Measurements from ENCODE around the gene ATG7. TPM values are rescaled to one million over a fixed set of nuclear protein-coding genes. Genes with fewer than 3 reads are reported as not detected.

ATG7 gene
- total RNA-seq, 8 experiments from 2014 or later, result 16.9 to 39.4 (median 24.8) TPM

GRCh38 chr3:11269007-11269406 is 3.2 kb upstream of the ATG7 start:
- Histone ChIP-seq H3K4me1 (replicated peaks in 1 of 2) (peaks cover 6 to 10% of the 10 kb centered on the region in 2 donors), H3K4me3 (no peak overlapping the region), H3K27ac (no peak overlapping the region)
- WGBS, 10 experiments, result 51 to 88% (median 74%) methylated on average over 1 to 7 of the region's 9 CpGs; no CpG with 5 or more reads in 2 of the 10 experiments
- no peak for ATAC-seq (replicated peaks in 6 of 8)
- in situ Hi-C loops (cut with MboI; ENCODE audit: low pct_unique_long_range_greater_than_20kb in 2 of 9, low sequenced_read_pairs in 9 of 9, unreplicated experiment in 9 of 9), result no loop called here

GRCh38 chr3:11272906-11273574 is 843 bp downstream of the ATG7 start:
- H3K4me3 ChIP-seq, result peak overlapping the region; percentile 64 to 90 (median 72)
- H3K27ac ChIP-seq, result no peak overlapping the region
- peaks cover 6 to 10% of the 10 kb centered on the region in 2 donors for H3K4me1 ChIP-seq (replicated peaks in 1 of 2)
- WGBS, 10 experiments, result 0 to 29% (median 4%) methylated on average over 2 to 9 of the region's 9 CpGs
- no peak for ATAC-seq (replicated peaks in 6 of 8)
- in situ Hi-C loops (cut with MboI; ENCODE audit: low pct_unique_long_range_greater_than_20kb in 2 of 9, low sequenced_read_pairs in 9 of 9, unreplicated experiment in 9 of 9), result no loop called here

DNA sequence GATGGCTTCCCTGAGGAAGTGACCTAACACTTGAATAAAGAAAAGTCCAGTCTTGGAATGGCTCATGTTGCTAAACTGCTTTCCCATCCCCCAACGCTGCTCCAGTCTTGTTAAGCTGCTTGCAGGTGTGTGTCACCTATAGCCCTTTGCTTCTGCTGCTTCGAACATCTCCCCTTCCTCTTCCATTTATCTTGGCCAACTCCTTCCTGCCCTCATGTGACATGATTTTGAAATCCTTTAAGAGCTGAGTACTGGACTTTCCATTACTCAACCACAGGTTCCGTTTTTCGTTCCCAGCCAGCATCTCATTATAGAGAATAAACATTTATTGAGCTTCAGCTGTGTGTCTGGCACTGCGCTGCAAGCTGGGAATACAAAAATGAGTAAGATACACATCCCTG is 1.7 kb downstream of the ATG7 start:
- Histone ChIP-seq H3K27ac (no peak overlapping the region), H3K4me3 (no peak overlapping the region), H3K4me1 (replicated peaks in 1 of 2) (peaks cover 6 to 10% of the 10 kb centered on the region in 2 donors)
- in situ Hi-C loops (cut with MboI; ENCODE audit: low pct_unique_long_range_greater_than_20kb in 2 of 9, low sequenced_read_pairs in 9 of 9, unreplicated experiment in 9 of 9), result no loop called here
- WGBS, 10 experiments, result 83 to 100% (median 95%) methylated on average over 1 to 5 of the region's 5 CpGs
- ATAC-seq (replicated peaks in 6 of 8), result no peak

DNA sequence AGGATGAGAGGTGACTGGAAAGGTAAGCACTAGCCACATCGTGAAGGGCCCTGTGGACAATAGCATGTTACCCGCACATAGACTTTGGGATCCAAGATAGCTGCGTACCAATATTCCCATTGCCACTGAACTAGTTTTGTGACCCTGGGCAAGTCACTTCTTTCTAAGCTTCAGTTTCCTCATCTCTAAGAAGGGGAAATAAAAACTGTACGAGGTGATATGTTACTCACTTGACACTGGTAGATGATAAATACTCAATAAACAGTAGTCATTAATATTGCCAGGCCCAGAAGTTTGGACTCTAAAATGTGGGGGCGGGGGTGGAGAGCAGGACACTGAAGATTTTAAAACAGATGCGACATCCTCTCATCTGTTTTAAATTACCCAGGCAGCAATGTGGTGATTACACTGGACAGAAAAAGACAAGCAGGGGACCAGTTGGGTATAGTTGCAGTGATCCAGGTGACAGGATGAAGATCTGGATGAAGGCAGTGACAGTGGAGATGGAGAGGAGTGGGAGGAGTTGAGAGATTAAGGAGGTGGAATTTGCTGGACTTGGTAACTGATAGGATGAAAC is 2.5 kb downstream of the ATG7 start:
- in situ Hi-C loops (cut with MboI; ENCODE audit: low pct_unique_long_range_greater_than_20kb in 2 of 9, low sequenced_read_pairs in 9 of 9, unreplicated experiment in 9 of 9), result no loop called here
- Histone ChIP-seq H3K27ac (no peak overlapping the region), H3K4me3 (no peak overlapping the region), H3K4me1 (replicated peaks in 1 of 2) (peaks cover 6 to 10% of the 10 kb centered on the region in 2 donors)
- no peak for ATAC-seq (replicated peaks in 6 of 8)
- 29 to 100% (median 85%) methylated on average over 2 to 6 of the region's 6 CpGs; no CpG with 5 or more reads in 3 of the 10 experiments for WGBS, 10 experiments

DNA sequence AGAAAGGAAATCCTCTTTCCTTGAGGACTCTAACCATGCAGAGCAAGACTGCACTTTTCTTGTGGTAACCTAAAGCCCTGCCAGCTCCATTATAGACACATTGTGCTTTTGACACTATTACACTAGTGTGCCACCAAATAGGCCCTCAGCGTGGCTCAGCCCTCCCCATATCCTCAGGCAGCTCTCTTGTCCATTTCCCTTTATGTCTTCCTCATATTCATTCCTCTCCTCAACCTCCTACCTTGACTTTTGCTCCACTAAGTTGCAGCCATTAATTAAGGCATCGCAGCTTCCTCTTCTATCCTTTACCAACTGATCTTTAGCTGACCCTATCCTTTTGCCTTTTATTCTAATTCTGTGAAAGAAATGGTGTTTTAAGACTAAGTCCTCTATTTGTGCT is 3.7 kb downstream of the ATG7 start:
- peaks cover 6 to 10% of the 10 kb centered on the region in 2 donors for H3K4me1 ChIP-seq (replicated peaks in 1 of 2)
- in situ Hi-C loops (cut with MboI; ENCODE audit: low pct_unique_long_range_greater_than_20kb in 2 of 9, low sequenced_read_pairs in 9 of 9, unreplicated experiment in 9 of 9), result no loop called here
- WGBS, 10 experiments, result 72 to 100% (median 100%) methylated on average over 1 to 2 of the region's 2 CpGs; no CpG with 5 or more reads in 5 of the 10 experiments
- no peak for ATAC-seq (replicated peaks in 6 of 8)
- no peak overlapping the region for H3K27ac ChIP-seq
- H3K4me3 ChIP-seq, result no peak overlapping the region

- WGBS, 10 experiments, result 31 to 100% (median 60%) methylated on average over 1 to 2 of the region's 2 CpGs; no CpG with 5 or more reads in 3 of the 10 experiments
- no peak for ATAC-seq (replicated peaks in 6 of 8)
- H3K4me1 ChIP-seq (replicated peaks in 1 of 2), result peaks cover 2 to 7% of the 10 kb centered on the region in 2 donors
- H3K4me3 ChIP-seq, result no peak overlapping the region
- H3K27ac ChIP-seq, result no peak overlapping the region
- in situ Hi-C loops (cut with MboI; ENCODE audit: low pct_unique_long_range_greater_than_20kb in 2 of 9, low sequenced_read_pairs in 9 of 9, unreplicated experiment in 9 of 9), result no loop called here
These were observed 4.7 kb downstream of the ATG7 start for GRCh38 chr3:11276901-11277300.

- in situ Hi-C loops (cut with MboI; ENCODE audit: low pct_unique_long_range_greater_than_20kb in 2 of 9, low sequenced_read_pairs in 9 of 9, unreplicated experiment in 9 of 9), result no loop called here
- ATAC-seq (replicated peaks in 6 of 8), result peak in 2 of 8 experiments; percentile 76
- Histone ChIP-seq H3K4me1 (replicated peaks in 1 of 2) (no peaks in the 10 kb centered on the region), H3K27ac (no peak overlapping the region), H3K4me3 (no peak overlapping the region)
- WGBS, 10 experiments, result 17 to 93% (median 83%) methylated on average over 2 to 4 of the region's 5 CpGs; no CpG with 5 or more reads in 4 of the 10 experiments
These were observed 10.3 kb downstream of the ATG7 start for GRCh38 chr3:11282250-11283138.

DNA sequence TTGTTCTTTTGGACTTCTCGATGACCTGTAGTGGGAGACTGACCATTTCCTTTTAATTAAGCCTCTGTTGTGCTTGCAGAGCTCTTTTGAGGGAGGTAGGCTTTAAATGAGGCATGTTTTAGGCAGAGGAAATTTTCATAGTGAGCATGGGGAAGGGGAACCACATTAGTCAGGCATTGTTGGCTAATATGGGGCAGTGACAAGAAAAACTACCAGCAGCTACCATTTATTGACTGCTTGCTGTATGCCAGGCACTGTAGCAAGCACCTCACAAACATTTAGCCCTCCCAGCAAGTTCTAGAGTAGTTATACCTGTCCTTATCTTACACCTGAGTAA is 10.9 kb downstream of the ATG7 start:
- 86 to 100% (median 88%) methylated on average over 1 of the region's 1 CpG; no CpG with 5 or more reads in 7 of the 10 experiments for WGBS, 10 experiments
- no peak overlapping the region for H3K27ac ChIP-seq
- no peaks in the 10 kb centered on the region for H3K4me1 ChIP-seq (replicated peaks in 1 of 2)
- ATAC-seq (replicated peaks in 6 of 8), result no peak
- in situ Hi-C loops (cut with MboI; ENCODE audit: low pct_unique_long_range_greater_than_20kb in 2 of 9, low sequenced_read_pairs in 9 of 9, unreplicated experiment in 9 of 9), result no loop called here
- H3K4me3 ChIP-seq, result no peak overlapping the region

GRCh38 chr3:11284011-11284410 is 11.8 kb downstream of the ATG7 start:
- in situ Hi-C loops (cut with MboI; ENCODE audit: low pct_unique_long_range_greater_than_20kb in 2 of 9, low sequenced_read_pairs in 9 of 9, unreplicated experiment in 9 of 9), result no loop called here
- 80 to 100% (median 100%) methylated on average over 1 of the region's 1 CpG; no CpG with 5 or more reads in 4 of the 10 experiments for whole genome bisulfite sequencing, 10 experiments
- Histone ChIP-seq H3K27ac (no peak overlapping the region), H3K4me3 (no peak overlapping the region), H3K4me1 (replicated peaks in 1 of 2) (no peaks in the 10 kb centered on the region)
- no peak for ATAC-seq (replicated peaks in 6 of 8)

DNA sequence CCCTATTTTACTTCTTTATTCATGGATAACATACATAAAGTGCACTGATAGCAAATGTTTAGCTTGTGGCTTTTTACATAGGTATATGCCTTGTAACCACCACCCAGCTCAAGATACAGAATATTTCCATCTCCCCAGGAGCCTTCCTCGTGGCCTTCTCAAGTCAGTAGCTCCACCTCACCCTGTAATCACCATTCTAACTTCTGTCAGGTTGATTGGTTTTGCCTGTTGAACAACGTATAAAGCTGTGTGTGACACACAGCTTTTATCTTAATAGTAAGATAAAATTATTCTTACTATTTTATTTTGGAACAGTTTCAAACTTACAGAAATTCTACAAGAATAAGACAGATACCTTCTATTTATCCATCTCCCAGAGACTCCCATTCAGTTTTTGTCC is 13.3 kb downstream of the ATG7 start:
- 36 to 100% (median 80%) methylated on average over 1 to 2 of the region's 2 CpGs; no CpG with 5 or more reads in 2 of the 10 experiments for whole genome bisulfite sequencing, 10 experiments
- no peaks in the 10 kb centered on the region for H3K4me1 ChIP-seq (replicated peaks in 1 of 2)
- H3K27ac ChIP-seq, result no peak overlapping the region
- in situ Hi-C loops (cut with MboI; ENCODE audit: low pct_unique_long_range_greater_than_20kb in 2 of 9, low sequenced_read_pairs in 9 of 9, unreplicated experiment in 9 of 9), result no loop called here
- H3K4me3 ChIP-seq, result no peak overlapping the region
- no peak for ATAC-seq (replicated peaks in 6 of 8)

- H3K4me3 ChIP-seq, result no peak overlapping the region
- in situ Hi-C loops (cut with MboI; ENCODE audit: low pct_unique_long_range_greater_than_20kb in 2 of 9, low sequenced_read_pairs in 9 of 9, unreplicated experiment in 9 of 9), result no loop called here
- WGBS, 10 experiments, result 55 to 100% (median 89%) methylated on average over 1 to 9 of the region's 10 CpGs; no CpG with 5 or more reads in 3 of the 10 experiments
- no peak overlapping the region for H3K27ac ChIP-seq
- no peak for ATAC-seq (replicated peaks in 6 of 8)
- H3K4me1 ChIP-seq (replicated peaks in 1 of 2), result no peaks in the 10 kb centered on the region
These were observed 15.2 kb downstream of the ATG7 start for GRCh38 chr3:11287404-11287803.

DNA sequence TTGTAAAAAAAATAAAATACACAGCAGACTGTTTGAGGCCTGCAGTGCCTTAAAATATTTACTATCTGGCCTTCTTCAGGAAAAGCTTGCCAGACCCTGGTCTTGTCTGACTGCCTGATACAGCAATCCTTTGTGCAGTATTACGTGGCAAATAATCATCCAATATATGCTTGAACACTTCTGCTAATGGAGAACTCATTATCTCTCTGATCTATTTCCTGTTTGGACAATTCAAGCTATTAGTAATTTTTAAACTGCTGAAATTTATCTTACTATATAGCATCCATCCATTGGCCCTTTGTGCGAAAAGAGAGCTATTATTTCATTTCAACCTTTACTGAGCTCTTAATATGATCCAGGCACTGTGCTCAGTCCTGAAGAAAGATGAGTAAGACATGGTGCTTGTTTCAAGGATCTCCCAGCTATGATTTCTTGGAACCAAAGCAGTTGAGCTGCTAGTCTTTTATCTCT is 15.9 kb downstream of the ATG7 start:
- Histone ChIP-seq H3K27ac (no peak overlapping the region), H3K4me1 (replicated peaks in 1 of 2) (no peaks in the 10 kb centered on the region), H3K4me3 (no peak overlapping the region)
- WGBS, 10 experiments, result 67 to 100% (median 86%) methylated on average over 1 to 2 of the region's 2 CpGs; no CpG with 5 or more reads in 1 of the 10 experiments
- ATAC-seq (replicated peaks in 6 of 8), result no peak
- in situ Hi-C loops (cut with MboI; ENCODE audit: low pct_unique_long_range_greater_than_20kb in 2 of 9, low sequenced_read_pairs in 9 of 9, unreplicated experiment in 9 of 9), result no loop called here
